ENCODE data around the gene C3AR1. TPM values are rescaled to one million over a fixed set of nuclear protein-coding genes. Genes with fewer than 3 reads are reported as not detected.

The C3AR1 gene
- total RNA-seq, 1 experiment from 2014 or later: 0.09 TPM

DNA sequence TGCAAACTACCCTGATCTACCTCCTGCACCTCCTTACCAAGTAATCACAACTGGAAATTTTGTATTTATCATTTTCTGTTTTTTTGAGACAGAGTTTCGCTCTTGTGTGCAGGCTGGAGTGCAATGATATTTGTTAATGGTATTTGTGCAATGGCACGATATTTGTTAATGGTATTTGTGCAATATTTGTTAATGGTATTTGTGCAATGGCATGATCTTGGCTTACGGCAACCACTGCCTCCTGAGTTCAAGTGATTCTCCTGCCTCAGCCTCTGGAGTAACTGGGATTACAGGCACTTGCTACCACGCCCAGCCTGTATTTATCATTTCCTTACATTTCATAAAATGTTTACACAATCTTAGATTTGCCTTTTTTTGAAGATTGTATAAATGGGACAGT, 10.2 kb upstream of the C3AR1 start:
- H3K4me3 Mint-ChIP-seq: no peak overlapping the region

More for the DNA sequence above, 10.2 kb upstream of the C3AR1 start:
- Mint-ChIP-seq H3K27me3 (ENCODE audit: low read depth) (no peaks in the 10 kb centered on the region), H3K4me1 (peaks cover 34% of the 10 kb centered on the region), H3K9me3 (no peaks in the 10 kb centered on the region), H3K27ac (no peak overlapping the region), H3K36me3 (no peaks in the 10 kb centered on the region)
- ChIA-PET POLR2A (no interaction called here), CTCF (interaction anchor here (0.8 to 2.6 kb wide), 2 partner anchors 30 to 49 kb away, joined by 3 to 41 read pairs; no protein-coding TSS in a partner anchor)
- DNase-seq (ENCODE audit: low spot score) (no peak), ATAC-seq (no peak)
- TF ChIP-seq TCF7 (CRISPR knock-in tag; IDR thresholded peaks at IDR 0.05; ENCODE audit: low read depth) (no peak), ATF3 (CRISPR knock-in tag; conservative IDR thresholded peaks at IDR 0.05) (no peak), RORB (CRISPR knock-in tag; IDR thresholded peaks at IDR 0.05) (no peak), GABPB1 (CRISPR knock-in tag; IDR thresholded peaks at IDR 0.05) (no peak), NR3C1 (CRISPR knock-in tag; conservative IDR thresholded peaks at IDR 0.05; ENCODE audit: low read depth) (no peak), FOXP1 (CRISPR knock-in tag; IDR thresholded peaks at IDR 0.05; ENCODE audit: borderline replicate concordance) (no peak), ZNF219 (CRISPR knock-in tag; IDR thresholded peaks at IDR 0.05; ENCODE audit: borderline replicate concordance) (no peak), SMAD4 (CRISPR knock-in tag; IDR thresholded peaks at IDR 0.05) (no peak), PRDM15 (CRISPR knock-in tag; IDR thresholded peaks at IDR 0.05) (no peak), AFF4 (CRISPR knock-in tag; IDR thresholded peaks at IDR 0.05; ENCODE audit: borderline replicate concordance) (no peak), ESRRA (CRISPR knock-in tag; IDR thresholded peaks at IDR 0.05; ENCODE audit: borderline replicate concordance) (no peak), SOX15 (CRISPR knock-in tag; IDR thresholded peaks at IDR 0.05) (no peak), USF2 (CRISPR knock-in tag; IDR thresholded peaks at IDR 0.05) (no peak), CREB1 (CRISPR knock-in tag; IDR thresholded peaks at IDR 0.05) (no peak), ZBTB43 (CRISPR knock-in tag; IDR thresholded peaks at IDR 0.05) (no peak), ZMAT4 (CRISPR knock-in tag; IDR thresholded peaks at IDR 0.05) (no peak), MLX (CRISPR knock-in tag; IDR thresholded peaks at IDR 0.05) (no peak)
- TF ChIP-seq, protein P1, sequence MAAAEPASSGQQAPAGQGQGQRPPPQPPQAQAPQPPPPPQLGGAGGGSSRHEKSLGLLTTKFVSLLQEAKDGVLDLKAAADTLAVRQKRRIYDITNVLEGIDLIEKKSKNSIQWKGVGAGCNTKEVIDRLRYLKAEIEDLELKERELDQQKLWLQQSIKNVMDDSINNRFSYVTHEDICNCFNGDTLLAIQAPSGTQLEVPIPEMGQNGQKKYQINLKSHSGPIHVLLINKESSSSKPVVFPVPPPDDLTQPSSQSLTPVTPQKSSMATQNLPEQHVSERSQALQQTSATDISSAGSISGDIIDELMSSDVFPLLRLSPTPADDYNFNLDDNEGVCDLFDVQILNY (CRISPR knock-in tag; IDR thresholded peaks at IDR 0.05): no peak
- TF ChIP-seq, protein P2, sequence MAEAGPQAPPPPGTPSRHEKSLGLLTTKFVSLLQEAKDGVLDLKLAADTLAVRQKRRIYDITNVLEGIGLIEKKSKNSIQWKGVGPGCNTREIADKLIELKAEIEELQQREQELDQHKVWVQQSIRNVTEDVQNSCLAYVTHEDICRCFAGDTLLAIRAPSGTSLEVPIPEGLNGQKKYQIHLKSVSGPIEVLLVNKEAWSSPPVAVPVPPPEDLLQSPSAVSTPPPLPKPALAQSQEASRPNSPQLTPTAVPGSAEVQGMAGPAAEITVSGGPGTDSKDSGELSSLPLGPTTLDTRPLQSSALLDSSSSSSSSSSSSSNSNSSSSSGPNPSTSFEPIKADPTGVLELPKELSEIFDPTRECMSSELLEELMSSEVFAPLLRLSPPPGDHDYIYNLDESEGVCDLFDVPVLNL (CRISPR knock-in tag; IDR thresholded peaks at IDR 0.05; ENCODE audit: borderline replicate concordance, low read depth): no peak
